Natural killer cell (primary cell): Measurements from ENCODE around the gene EIF2B2. TPM values are rescaled to one million over a fixed set of nuclear protein-coding genes. Genes with fewer than 3 reads are reported as not detected.
A peak's percentile ranks its signal among the peaks of the same experiment; 100 is the strongest.

Experiments used
- ATAC-seq, 3 donors: fragments of 150-1000 bp in 2 of 3; fragments of 200-7000 bp in 1 of 3; cut with Tn5 transposase; 1 replicate in 1 of 3; 2 replicates in 2 of 3; pipeline ENCODE4 v1.10.0; 2021; ENCODE audit warnings: mild to moderate bottlenecking in 2 of 3, moderate library complexity in 2 of 3
- DNase-seq, 2 donors: peaks; one replicate each; pipeline versions ENCODE4 v3.0.0 to v3.0.0-alpha.2; 2013 to 2021; ENCODE audit warnings: mixed read lengths in 1 of 2
- H3K27ac ChIP-seq: one replicate; pipeline ENCODE4 v1.5.1; 2013; ENCODE audit warnings: mild to moderate bottlenecking, low read length
- H3K27me3 ChIP-seq: one replicate; pipeline ENCODE4 v1.6.1; 2013; ENCODE audit warnings: low read length; ENCODE audit not compliant: control insufficient read depth, insufficient read depth
- H3K36me3 ChIP-seq: one replicate; pipeline ENCODE4 v1.6.1; 2013; ENCODE audit warnings: low read length; ENCODE audit not compliant: control insufficient read depth, insufficient read depth
- H3K4me1 ChIP-seq: one replicate; pipeline ENCODE4 v1.6.1; 2013; ENCODE audit warnings: low read length; ENCODE audit not compliant: control insufficient read depth, insufficient read depth
- H3K4me3 ChIP-seq: one replicate; pipeline ENCODE4 v1.5.1; 2013; ENCODE audit warnings: low read length
- H3K9me3 ChIP-seq: one replicate; pipeline ENCODE4 v1.6.1; 2013; ENCODE audit warnings: low read length; ENCODE audit not compliant: control insufficient read depth, insufficient read depth
- H3K27ac Mint-ChIP-seq, 2 donors: one replicate each; pipeline ENCODE4 v1.8.0; 2022; ENCODE audit warnings: mild to moderate bottlenecking in 2 of 2, mixed read lengths in 2 of 2, moderate library complexity in 1 of 2
- H3K27me3 Mint-ChIP-seq, 2 donors: one replicate each; pipeline ENCODE4 v1.8.0; 2022; ENCODE audit warnings: low read depth in 2 of 2, mixed read lengths in 2 of 2
- H3K36me3 Mint-ChIP-seq: one replicate; pipeline ENCODE4 v1.8.0; 2022; ENCODE audit warnings: mixed read lengths
- H3K4me1 Mint-ChIP-seq, 2 donors: one replicate each; pipeline ENCODE4 v1.8.0; 2022; ENCODE audit warnings: mixed read lengths in 2 of 2
- H3K4me3 Mint-ChIP-seq: one replicate; pipeline ENCODE4 v1.8.0; 2022; ENCODE audit warnings: mild to moderate bottlenecking, moderate library complexity, mixed read lengths
- H3K9me3 Mint-ChIP-seq, 2 donors: one replicate each; pipeline ENCODE4 v1.8.0; 2022; ENCODE audit warnings: mixed read lengths in 2 of 2
- WGBS: methylation state at CpG from one replicate; pipeline ENCODE4 v1.1.7; 2013; ENCODE audit warnings: missing lambda C conversion rate; ENCODE audit not compliant: insufficient coverage; 5-methylcytosine and 5-hydroxymethylcytosine counted together
- intact Hi-C: fragments of 100-400 bp; cut with micrococcal nuclease; formaldehyde crosslinking; loops from one replicate; pipeline ENCODE4 v1.14.2; 2022
- total RNA-seq, 4 donors: library from RNA; stranded (reverse); fragments of 120-200 nt in 1 of 4; gene quantifications; one replicate each; pipeline versions ENCODE4 v1.2.3 to v1.2.4, GENCODE V29; 2013 to 2022
- TF ChIP-seq, protein P1 (sequence below): fragments of 200-600 bp; IDR thresholded peaks from one replicate; pipeline ENCODE4 v1.8.0; 2022; ENCODE audit warnings: antibody characterized with exemption

EIF2B2 gene
- total RNA-seq, 3 donors from 2014 or later (not counting 1 experiment from before 2014, with no cell fraction given) = 22.2 to 45.1 (median 31.2) TPM

- no peaks in the 10 kb centered on the region for H3K27me3 Mint-ChIP-seq
- peaks cover 0 to 17% of the 10 kb centered on the region in 2 donors for H3K4me1 Mint-ChIP-seq
- no peak overlapping the region for H3K4me3 Mint-ChIP-seq
- no peak overlapping the region for H3K27ac ChIP-seq
- ATAC-seq (no peak), DNase-seq (no peak)
- no peaks in the 10 kb centered on the region for H3K9me3 Mint-ChIP-seq
- H3K4me3 ChIP-seq = no peak overlapping the region
- H3K36me3 Mint-ChIP-seq = no peaks in the 10 kb centered on the region
- no peaks in the 10 kb centered on the region for H3K9me3 ChIP-seq
- intact Hi-C loops = no loop called here
- TF ChIP-seq, protein P1, sequence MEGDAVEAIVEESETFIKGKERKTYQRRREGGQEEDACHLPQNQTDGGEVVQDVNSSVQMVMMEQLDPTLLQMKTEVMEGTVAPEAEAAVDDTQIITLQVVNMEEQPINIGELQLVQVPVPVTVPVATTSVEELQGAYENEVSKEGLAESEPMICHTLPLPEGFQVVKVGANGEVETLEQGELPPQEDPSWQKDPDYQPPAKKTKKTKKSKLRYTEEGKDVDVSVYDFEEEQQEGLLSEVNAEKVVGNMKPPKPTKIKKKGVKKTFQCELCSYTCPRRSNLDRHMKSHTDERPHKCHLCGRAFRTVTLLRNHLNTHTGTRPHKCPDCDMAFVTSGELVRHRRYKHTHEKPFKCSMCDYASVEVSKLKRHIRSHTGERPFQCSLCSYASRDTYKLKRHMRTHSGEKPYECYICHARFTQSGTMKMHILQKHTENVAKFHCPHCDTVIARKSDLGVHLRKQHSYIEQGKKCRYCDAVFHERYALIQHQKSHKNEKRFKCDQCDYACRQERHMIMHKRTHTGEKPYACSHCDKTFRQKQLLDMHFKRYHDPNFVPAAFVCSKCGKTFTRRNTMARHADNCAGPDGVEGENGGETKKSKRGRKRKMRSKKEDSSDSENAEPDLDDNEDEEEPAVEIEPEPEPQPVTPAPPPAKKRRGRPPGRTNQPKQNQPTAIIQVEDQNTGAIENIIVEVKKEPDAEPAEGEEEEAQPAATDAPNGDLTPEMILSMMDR = no peak
- 88% methylated on average over 11 of the region's 11 CpGs for WGBS
- H3K36me3 ChIP-seq = no peaks in the 10 kb centered on the region
- H3K4me1 ChIP-seq = peaks cover 14% of the 10 kb centered on the region
- no peaks in the 10 kb centered on the region for H3K27me3 ChIP-seq
- H3K27ac Mint-ChIP-seq = no peak overlapping the region
These were observed 26.2 kb upstream of the EIF2B2 start for GRCh38 chr14:74976264-74977113.

GRCh38 chr14:74977164-74977900 lies 25.4 kb upstream of the EIF2B2 start:
- no peaks in the 10 kb centered on the region for H3K36me3 Mint-ChIP-seq
- H3K27ac Mint-ChIP-seq = no peak overlapping the region
- no peaks in the 10 kb centered on the region for H3K27me3 Mint-ChIP-seq
- ATAC-seq = no peak
- Histone ChIP-seq H3K4me1 (peaks cover 14% of the 10 kb centered on the region), H3K27me3 (no peaks in the 10 kb centered on the region), H3K36me3 (no peaks in the 10 kb centered on the region), H3K9me3 (no peaks in the 10 kb centered on the region), H3K4me3 (no peak overlapping the region), H3K27ac (no peak overlapping the region)
- DNase-seq = no peak
- H3K4me1 Mint-ChIP-seq = peaks cover 0 to 17% of the 10 kb centered on the region in 2 donors
- H3K4me3 Mint-ChIP-seq = no peak overlapping the region
- TF ChIP-seq, protein P1 = no peak
- 80% methylated on average over 12 of the region's 12 CpGs for WGBS
- intact Hi-C loops = no loop called here
- no peaks in the 10 kb centered on the region for H3K9me3 Mint-ChIP-seq

DNA sequence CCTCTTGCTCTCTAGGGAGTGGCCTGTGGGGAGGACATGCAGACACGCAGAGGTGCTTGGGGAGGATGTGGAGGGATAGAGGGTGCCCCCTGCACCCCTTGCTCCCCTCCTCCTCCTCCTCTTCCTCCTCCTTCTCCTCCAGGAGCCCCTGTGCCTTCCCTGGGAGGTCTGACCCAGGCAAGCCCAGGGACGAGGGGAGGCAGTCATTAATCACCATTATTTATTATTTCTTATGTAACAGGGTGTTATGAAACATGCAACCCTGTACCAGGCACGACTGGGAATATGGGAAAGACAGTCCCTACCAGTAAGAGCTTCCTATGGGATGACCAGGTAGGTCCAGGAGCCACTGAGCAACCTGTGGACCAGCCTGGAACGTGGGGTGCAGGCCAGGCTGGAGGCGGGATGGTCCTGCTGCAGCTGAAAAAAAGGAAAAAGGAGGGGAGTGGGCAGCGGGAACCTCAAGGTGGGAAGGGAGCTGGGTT lies 24.8 kb upstream of the EIF2B2 start:
- TF ChIP-seq, protein P1 = no peak
- H3K27me3 ChIP-seq = no peaks in the 10 kb centered on the region
- H3K4me1 ChIP-seq = peaks cover 12% of the 10 kb centered on the region
- H3K4me3 ChIP-seq = no peak overlapping the region
- Mint-ChIP-seq H3K36me3 (no peaks in the 10 kb centered on the region), H3K4me1 (peaks cover 0 to 14% of the 10 kb centered on the region in 2 donors), H3K4me3 (no peak overlapping the region), H3K27me3 (no peaks in the 10 kb centered on the region), H3K9me3 (no peaks in the 10 kb centered on the region), H3K27ac (peak overlapping the region in 1 of 2 donors; percentile 56)
- no peak for DNase-seq
- no peak overlapping the region for H3K27ac ChIP-seq
- intact Hi-C loops = no loop called here
- no peaks in the 10 kb centered on the region for H3K36me3 ChIP-seq
- 71% methylated on average over 4 of the region's 6 CpGs for WGBS
- ATAC-seq = no peak
- no peaks in the 10 kb centered on the region for H3K9me3 ChIP-seq
